ENCODE results near the gene PDZD2.

GRCh38 chr5:31736127-31736526 is 97.2 kb downstream of the PDZD2 start:
- TF ChIP-seq CTCF (IDR thresholded peaks at IDR 0.05; ENCODE audit: poor library complexity): no peak
- no peak for TF ChIP-seq EZH2 (IDR thresholded peaks at IDR 0.05; ENCODE audit: borderline replicate concordance)
- no peak for TF ChIP-seq EZH2phosphoT487 (IDR thresholded peaks at IDR 0.05; ENCODE audit: low read depth, severe bottlenecking, unreplicated experiment)

Measured in hepatocyte (in vitro differentiated cells).